Measurements from ENCODE around the gene TMEM98. TPM values are rescaled to one million over a fixed set of nuclear protein-coding genes. Genes with fewer than 3 reads are reported as not detected.
A peak's percentile ranks its signal among the peaks of the same experiment; 100 is the strongest.

Gene TMEM98, protein sequence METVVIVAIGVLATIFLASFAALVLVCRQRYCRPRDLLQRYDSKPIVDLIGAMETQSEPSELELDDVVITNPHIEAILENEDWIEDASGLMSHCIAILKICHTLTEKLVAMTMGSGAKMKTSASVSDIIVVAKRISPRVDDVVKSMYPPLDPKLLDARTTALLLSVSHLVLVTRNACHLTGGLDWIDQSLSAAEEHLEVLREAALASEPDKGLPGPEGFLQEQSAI
- 100 to 1,000 TPM; 134 to 137 TPM for total RNA-seq
- 124 TPM for polyA plus RNA-seq (2013, experiment 1 of 2)
- polyA plus RNA-seq (2013, experiment 2 of 2) = 116 TPM
- long read RNA-seq, experiment 1, full-length matches to known transcripts = 48 of 101 reads
- long read RNA-seq, experiment 1, partial matches to known transcripts = 21 of 101 reads
- long read RNA-seq, experiment 1, other reads (novel, unspliced or antisense) = 32 of 101 reads
- long read RNA-seq, experiment 2, full-length matches to known transcripts = 185 of 214 reads
- long read RNA-seq, experiment 2, partial matches to known transcripts = 3 of 214 reads
- long read RNA-seq, experiment 2, other reads (novel, unspliced or antisense) = 26 of 214 reads
- long read RNA-seq, experiment 3, full-length matches to known transcripts = 482 of 563 reads
- long read RNA-seq, experiment 3, partial matches to known transcripts = 19 of 563 reads
- long read RNA-seq, experiment 3, other reads (novel, unspliced or antisense) = 62 of 563 reads
- long read RNA-seq, experiment 4, full-length matches to known transcripts = 269 of 322 reads
- long read RNA-seq, experiment 4, partial matches to known transcripts = 9 of 322 reads
- long read RNA-seq, experiment 4, other reads (novel, unspliced or antisense) = 44 of 322 reads

DNA sequence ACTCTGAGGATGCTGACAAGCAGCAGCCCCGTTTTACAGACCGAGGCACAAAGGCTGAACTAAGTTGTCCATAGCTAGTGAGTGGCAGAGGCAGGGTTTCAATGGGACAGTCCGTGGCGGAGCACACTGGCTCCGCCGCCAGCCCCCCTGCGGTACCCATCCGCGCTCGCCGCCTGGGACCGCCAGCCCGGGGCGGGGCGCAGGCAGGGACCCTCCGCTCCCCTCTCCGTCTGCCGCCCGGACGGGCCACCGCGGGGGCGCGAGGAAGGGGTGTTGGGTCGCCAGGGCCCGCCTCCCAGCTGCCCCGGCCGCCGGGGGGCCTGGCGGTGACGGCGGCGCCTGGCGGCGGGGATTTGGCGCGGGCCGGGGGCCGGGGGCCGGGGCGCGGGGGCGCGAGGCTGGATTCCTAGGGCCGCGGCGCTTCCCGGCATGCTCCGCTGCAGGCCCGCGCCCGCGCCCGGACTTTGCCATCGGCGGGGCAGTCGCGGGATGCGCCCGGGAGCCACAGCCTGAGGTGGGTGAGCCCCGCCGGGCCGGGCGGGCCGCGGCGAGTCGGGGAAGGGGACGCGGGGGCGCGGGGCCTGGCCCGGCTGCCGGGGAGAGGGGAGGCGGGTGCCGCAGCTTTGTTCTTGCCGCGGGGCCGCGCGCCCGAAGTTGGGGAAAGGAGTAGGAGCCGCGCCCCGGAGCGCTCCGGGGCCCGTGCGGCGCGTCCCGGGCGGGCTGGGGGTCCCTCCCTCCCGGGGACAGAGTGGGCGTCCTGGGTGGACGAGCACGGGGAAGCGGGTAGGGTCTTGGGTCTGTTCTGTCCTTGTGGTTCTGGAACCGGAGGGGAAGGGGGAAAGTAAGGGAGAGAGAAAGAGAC, at the start of gene TMEM98:
TMEM98 (plus strand) TSS at position 430 of the 862 bp plus-strand sequence. CDS start 3,376 bp downstream, outside the sequence.
- H3K4me3 Mint-ChIP-seq = no peak within 1 kb of the TSS
- WGBS, 2 experiments (ENCODE audit: insufficient coverage in 1 of 2, insufficient read length in 1 of 2) = 0 to 3% methylated on average over 21 to 99 of the region's 99 CpGs
- DNase-seq = peak; percentile 83
- peaks cover 21% of the 10 kb centered on the region for H3K36me3 Mint-ChIP-seq (ENCODE audit: low read depth)
- TF ChIP-seq, protein P1, sequence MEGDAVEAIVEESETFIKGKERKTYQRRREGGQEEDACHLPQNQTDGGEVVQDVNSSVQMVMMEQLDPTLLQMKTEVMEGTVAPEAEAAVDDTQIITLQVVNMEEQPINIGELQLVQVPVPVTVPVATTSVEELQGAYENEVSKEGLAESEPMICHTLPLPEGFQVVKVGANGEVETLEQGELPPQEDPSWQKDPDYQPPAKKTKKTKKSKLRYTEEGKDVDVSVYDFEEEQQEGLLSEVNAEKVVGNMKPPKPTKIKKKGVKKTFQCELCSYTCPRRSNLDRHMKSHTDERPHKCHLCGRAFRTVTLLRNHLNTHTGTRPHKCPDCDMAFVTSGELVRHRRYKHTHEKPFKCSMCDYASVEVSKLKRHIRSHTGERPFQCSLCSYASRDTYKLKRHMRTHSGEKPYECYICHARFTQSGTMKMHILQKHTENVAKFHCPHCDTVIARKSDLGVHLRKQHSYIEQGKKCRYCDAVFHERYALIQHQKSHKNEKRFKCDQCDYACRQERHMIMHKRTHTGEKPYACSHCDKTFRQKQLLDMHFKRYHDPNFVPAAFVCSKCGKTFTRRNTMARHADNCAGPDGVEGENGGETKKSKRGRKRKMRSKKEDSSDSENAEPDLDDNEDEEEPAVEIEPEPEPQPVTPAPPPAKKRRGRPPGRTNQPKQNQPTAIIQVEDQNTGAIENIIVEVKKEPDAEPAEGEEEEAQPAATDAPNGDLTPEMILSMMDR (conservative IDR thresholded peaks at IDR 0.05) = no peak
- Histone ChIP-seq H3K4me3 (ENCODE audit: low read length) (peak within 1 kb of the TSS; percentile 85), H3K9me3 (ENCODE audit: control insufficient read depth, low read length) (no peaks in the 10 kb centered on the region), H3K36me3 (ENCODE audit: control insufficient read depth, insufficient read depth, low read length) (peaks cover 15% of the 10 kb centered on the region), H3K4me1 (ENCODE audit: control insufficient read depth, insufficient read depth, low read length) (no peaks in the 10 kb centered on the region), H3K27me3 (ENCODE audit: control insufficient read depth, insufficient read depth, low read length, poor library complexity, severe bottlenecking) (no peaks in the 10 kb centered on the region), H3K9ac (ENCODE audit: extremely low read depth, low read length, poor library complexity, severe bottlenecking) (peak within 1 kb of the TSS; percentile 80), H3K27ac (ENCODE audit: low read depth, low read length) (peak within 1 kb of the TSS; percentile 55)
- peaks cover 7% of the 10 kb centered on the region for H3K4me1 Mint-ChIP-seq
- no peaks in the 10 kb centered on the region for H3K27me3 Mint-ChIP-seq (ENCODE audit: insufficient read depth)
- peaks cover 3% of the 10 kb centered on the region for H3K9me3 Mint-ChIP-seq
- peak within 1 kb of the TSS; percentile 35 for H3K27ac Mint-ChIP-seq

DNA sequence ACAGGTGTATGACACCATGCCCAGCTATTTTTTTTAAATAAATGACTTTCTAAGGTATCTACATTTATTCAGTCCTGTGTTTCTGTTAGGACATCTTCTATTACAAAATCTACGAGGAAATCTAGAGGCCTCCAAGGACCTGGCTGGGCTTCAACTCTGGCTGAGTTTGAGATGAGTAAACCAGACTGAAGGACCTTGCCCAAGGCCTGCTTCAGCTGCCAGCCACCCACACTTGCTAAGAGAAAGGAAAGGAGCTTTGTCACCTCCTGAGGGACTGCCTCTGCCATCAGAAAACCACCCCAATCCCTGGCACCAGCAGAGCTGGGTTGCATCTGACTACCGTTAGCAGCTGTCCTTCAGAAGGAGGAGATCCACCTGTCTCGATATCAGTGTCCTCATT, 49.7 kb upstream of the TMEM98 start:
- H3K4me3 ChIP-seq (ENCODE audit: low read length) = no peak overlapping the region
- no peaks in the 10 kb centered on the region for H3K4me1 ChIP-seq (ENCODE audit: control insufficient read depth, insufficient read depth, low read length)
- no peak overlapping the region for H3K27ac Mint-ChIP-seq
- peaks cover 2% of the 10 kb centered on the region for H3K27me3 Mint-ChIP-seq (ENCODE audit: insufficient read depth)
- TF ChIP-seq, protein P1 (conservative IDR thresholded peaks at IDR 0.05) = no peak
- DNase-seq = no peak
- H3K4me3 Mint-ChIP-seq = no peak overlapping the region
- no peaks in the 10 kb centered on the region for H3K27me3 ChIP-seq (ENCODE audit: control insufficient read depth, insufficient read depth, low read length, poor library complexity, severe bottlenecking)
- H3K36me3 Mint-ChIP-seq (ENCODE audit: low read depth) = no peaks in the 10 kb centered on the region
- 93 to 100% methylated on average over 3 of the region's 3 CpGs for WGBS, 2 experiments (ENCODE audit: insufficient coverage in 1 of 2, insufficient read length in 1 of 2)
- H3K36me3 ChIP-seq (ENCODE audit: control insufficient read depth, insufficient read depth, low read length) = no peaks in the 10 kb centered on the region
- H3K9me3 Mint-ChIP-seq = no peaks in the 10 kb centered on the region
- peaks cover 24% of the 10 kb centered on the region for H3K4me1 Mint-ChIP-seq
- H3K9me3 ChIP-seq (ENCODE audit: control insufficient read depth, low read length) = no peaks in the 10 kb centered on the region
- no peak overlapping the region for H3K27ac ChIP-seq (ENCODE audit: low read depth, low read length)
- no peak overlapping the region for H3K9ac ChIP-seq (ENCODE audit: extremely low read depth, low read length, poor library complexity, severe bottlenecking)

DNA sequence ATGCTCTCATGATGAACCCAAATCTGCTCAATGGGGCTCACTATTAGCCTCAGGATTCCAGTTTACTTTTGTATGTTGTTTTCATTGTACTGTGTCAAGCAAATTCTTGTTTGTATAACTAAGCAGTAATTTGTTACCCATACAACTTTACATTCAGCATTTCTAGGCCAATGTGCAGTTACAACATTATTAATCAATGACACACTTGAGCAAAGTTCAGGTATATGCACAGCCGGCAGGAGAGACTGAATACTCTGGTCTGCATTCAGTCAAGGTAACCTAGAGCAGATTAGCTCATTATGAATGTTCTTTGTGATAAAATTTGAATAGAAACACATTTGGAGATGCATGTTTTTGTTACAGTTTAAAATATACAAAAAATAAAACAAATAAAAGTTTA, 48.8 kb upstream of the TMEM98 start:
- TF ChIP-seq, protein P1 (conservative IDR thresholded peaks at IDR 0.05) = no peak
- Mint-ChIP-seq H3K36me3 (ENCODE audit: low read depth) (no peaks in the 10 kb centered on the region), H3K27me3 (ENCODE audit: insufficient read depth) (peaks cover 2% of the 10 kb centered on the region), H3K27ac (no peak overlapping the region), H3K4me3 (no peak overlapping the region), H3K9me3 (no peaks in the 10 kb centered on the region), H3K4me1 (peaks cover 15% of the 10 kb centered on the region)
- no peaks in the 10 kb centered on the region for H3K9me3 ChIP-seq (ENCODE audit: control insufficient read depth, low read length)
- no peak overlapping the region for H3K27ac ChIP-seq (ENCODE audit: low read depth, low read length)
- no peak for DNase-seq
- no peak overlapping the region for H3K4me3 ChIP-seq (ENCODE audit: low read length)
- H3K4me1 ChIP-seq (ENCODE audit: control insufficient read depth, insufficient read depth, low read length) = no peaks in the 10 kb centered on the region
- no peak overlapping the region for H3K9ac ChIP-seq (ENCODE audit: extremely low read depth, low read length, poor library complexity, severe bottlenecking)
- 84 to 100% methylated on average over 1 of the region's 1 CpG for WGBS, 2 experiments (ENCODE audit: insufficient coverage in 1 of 2, insufficient read length in 1 of 2)
- no peaks in the 10 kb centered on the region for H3K27me3 ChIP-seq (ENCODE audit: control insufficient read depth, insufficient read depth, low read length, poor library complexity, severe bottlenecking)
- no peaks in the 10 kb centered on the region for H3K36me3 ChIP-seq (ENCODE audit: control insufficient read depth, insufficient read depth, low read length)

Data from endodermal cell (in vitro differentiated cells).